SH-SY5Y (cell line): Measurements from ENCODE around the gene LRRC2.

ENCODE experiments used
- GATA2 ChIP-seq: IDR thresholded peaks from 2 replicates; pipeline ENCODE4 v1.6.1; 2011; ENCODE audit warnings: mild to moderate bottlenecking, low read depth, low read length
- GATA3 ChIP-seq: IDR thresholded peaks from 2 replicates; pipeline ENCODE4 v1.6.1; 2011; ENCODE audit warnings: low read depth, mild to moderate bottlenecking, low read length, moderate library complexity

DNA sequence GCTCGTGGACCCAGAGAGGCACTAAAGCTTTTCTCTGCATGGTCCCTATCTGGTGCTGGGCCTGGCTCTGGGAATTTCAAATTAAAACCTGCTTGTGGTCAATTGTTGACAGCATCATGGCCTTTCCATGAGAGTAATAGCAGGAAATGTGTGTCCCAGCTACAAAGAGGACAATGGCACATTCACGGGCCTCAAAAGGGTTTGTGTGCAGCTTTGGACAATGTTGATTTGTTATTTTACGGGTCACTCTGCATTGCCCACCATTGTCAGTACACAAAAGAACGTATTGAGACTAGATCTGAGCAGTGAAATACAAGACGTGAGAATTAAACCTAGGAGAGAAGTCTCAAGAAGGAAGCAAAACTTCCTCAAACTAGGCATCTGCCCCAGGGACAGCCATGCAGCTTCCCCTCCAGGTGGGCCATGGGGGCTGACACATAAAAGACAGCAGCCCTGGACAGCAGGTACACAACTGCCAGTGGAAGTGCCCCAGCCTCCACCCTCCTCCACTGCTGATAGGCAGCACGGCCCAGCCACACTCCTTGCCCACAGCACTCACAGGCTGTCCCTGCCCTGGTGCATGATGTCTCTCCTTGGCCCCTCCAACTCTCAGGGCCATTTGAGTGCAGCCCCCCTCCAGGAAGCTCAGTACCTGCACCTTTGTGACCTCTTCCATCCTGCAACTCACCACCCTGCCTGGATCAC, 85.5 kb downstream of the LRRC2 start:
- TF ChIP-seq GATA3 = no peak
- no peak for TF ChIP-seq GATA2
